ENCODE data around the gene SCO2.

SCO2 gene

GRCh38 chr22:50489363-50490243 is 35.8 kb downstream of the SCO2 start:
- DNase-seq: no peak

- DNase-seq: no peak
Observed at GRCh38 chr22:50488886-50489285, 36.5 kb downstream of the SCO2 start.

GRCh38 chr22:50488006-50488677 is 37.3 kb downstream of the SCO2 start:
- no peak for DNase-seq

- DNase-seq: no peak
Observed at GRCh38 chr22:50487290-50488005, 38.0 kb downstream of the SCO2 start.

GRCh38 chr22:50486561-50487289 is 38.7 kb downstream of the SCO2 start, which contains the start of gene MIOX:
Gene MIOX (plus strand): TSS chr22:50486859. CDS start chr22:50486898, 39 bp downstream.
- DNase-seq: no peak

GRCh38 chr22:50485221-50486131 is 39.9 kb downstream of the SCO2 start:
- DNase-seq: no peak

- DNase-seq: no peak
Observed at GRCh38 chr22:50483977-50484853, 41.2 kb downstream of the SCO2 start.

GRCh38 chr22:50483556-50483955 is 41.8 kb downstream of the SCO2 start:
- DNase-seq: no peak

GRCh38 chr22:50483106-50483505 is 42.3 kb downstream of the SCO2 start:
- DNase-seq: no peak

- no peak for DNase-seq
Observed at GRCh38 chr22:50482107-50483074, 43.0 kb downstream of the SCO2 start.

GRCh38 chr22:50481440-50482106 is 43.8 kb downstream of the SCO2 start, which contains the start of gene ADM2:
Gene ADM2 (plus strand): TSS chr22:50481543. CDS start chr22:50481848, 305 bp downstream.
- DNase-seq: peak; percentile 78

- no peak for DNase-seq
Observed at GRCh38 chr22:50481045-50481439, 44.4 kb downstream of the SCO2 start.

GRCh38 chr22:50479721-50480120 is 45.7 kb downstream of the SCO2 start:
- no peak for DNase-seq

- no peak for DNase-seq
Observed at GRCh38 chr22:50477923-50478322, 47.5 kb downstream of the SCO2 start.

GRCh38 chr22:50476868-50477267 is 48.5 kb downstream of the SCO2 start:
- DNase-seq: no peak

GRCh38 chr22:50475652-50476002 is 49.8 kb downstream of the SCO2 start:
- no peak for DNase-seq

GRCh38 chr22:50474710-50475651 is 50.4 kb downstream of the SCO2 start, which contains the start of gene SBF1:
Gene SBF1 (minus strand): TSS chr22:50475035. CDS start chr22:50474840, 195 bp downstream.
- DNase-seq: peak; percentile 92

Measured in stimulated activated CD4-positive, alpha-beta T cell treated with anti-CD3 and anti-CD28 coated beads, Interleukin-15, amount 100 ng/mL, for 24 hours (primary cell).